Measurements from ENCODE around the gene MACROD2.

Gene MACROD2

DNA sequence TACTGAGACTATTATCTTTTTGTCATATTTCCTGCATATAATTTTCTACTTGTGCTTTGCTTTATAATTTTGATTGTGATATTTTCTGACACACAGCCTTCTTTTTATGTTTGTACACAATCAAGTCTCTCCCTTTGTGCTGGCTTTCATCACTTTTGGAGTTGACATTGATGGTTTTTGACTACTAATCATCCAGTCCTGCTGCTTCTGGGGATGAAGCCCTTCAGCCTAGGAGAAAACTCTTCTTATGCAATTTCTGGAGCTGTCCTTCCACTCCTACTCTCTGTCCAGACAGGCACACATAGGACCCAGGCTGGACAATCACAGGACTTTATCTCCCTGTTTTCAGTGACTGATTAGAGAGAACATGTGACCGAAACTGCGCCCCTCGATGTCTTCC is 2063.0 kb downstream of the MACROD2 start:
- DNase-seq (ENCODE audit: low read depth in 1 of 2, low spot score in 1 of 2), result no peak

DNA sequence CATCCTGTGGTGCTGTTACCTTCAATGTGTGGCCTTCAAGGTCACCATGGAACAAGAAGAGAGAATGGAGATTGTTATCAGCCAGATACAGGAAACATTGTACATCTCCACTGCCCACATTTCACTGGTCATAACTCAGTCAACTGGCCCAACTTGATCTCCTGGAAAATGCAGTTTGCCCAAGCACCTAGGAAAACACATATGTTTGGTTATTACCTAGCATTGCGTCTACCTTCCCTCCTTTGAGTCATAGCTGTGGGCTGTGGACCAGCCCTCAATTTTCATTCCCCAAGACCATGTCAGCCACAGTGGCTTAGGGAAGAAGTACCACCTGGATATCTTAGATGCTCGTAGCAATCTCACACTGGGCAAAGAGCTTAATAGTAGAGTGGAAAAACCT is 2064.5 kb downstream of the MACROD2 start:
- DNase-seq (ENCODE audit: low read depth in 1 of 2, low spot score in 1 of 2), result no peak

DNA sequence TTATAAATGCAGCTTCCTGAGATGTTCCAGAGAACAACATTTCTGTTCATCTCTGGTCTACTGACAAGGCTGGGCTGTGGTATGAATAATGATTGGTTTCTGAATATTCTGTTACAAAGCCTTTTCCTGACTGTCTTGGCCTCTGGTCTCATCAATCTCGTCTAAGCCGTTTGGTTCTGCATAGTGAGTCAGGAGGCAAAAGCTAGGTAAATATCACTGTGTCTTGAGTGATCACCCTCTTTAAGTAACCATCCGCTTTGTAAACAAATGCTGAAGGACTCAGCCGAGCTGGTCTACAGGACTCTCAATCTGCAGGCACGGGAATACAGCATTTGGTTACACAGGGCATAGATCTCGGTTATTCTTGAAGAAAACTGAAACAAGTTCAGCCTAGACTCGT is 2066.0 kb downstream of the MACROD2 start:
- no peak for DNase-seq (ENCODE audit: low read depth in 1 of 2, low spot score in 1 of 2)

DNA sequence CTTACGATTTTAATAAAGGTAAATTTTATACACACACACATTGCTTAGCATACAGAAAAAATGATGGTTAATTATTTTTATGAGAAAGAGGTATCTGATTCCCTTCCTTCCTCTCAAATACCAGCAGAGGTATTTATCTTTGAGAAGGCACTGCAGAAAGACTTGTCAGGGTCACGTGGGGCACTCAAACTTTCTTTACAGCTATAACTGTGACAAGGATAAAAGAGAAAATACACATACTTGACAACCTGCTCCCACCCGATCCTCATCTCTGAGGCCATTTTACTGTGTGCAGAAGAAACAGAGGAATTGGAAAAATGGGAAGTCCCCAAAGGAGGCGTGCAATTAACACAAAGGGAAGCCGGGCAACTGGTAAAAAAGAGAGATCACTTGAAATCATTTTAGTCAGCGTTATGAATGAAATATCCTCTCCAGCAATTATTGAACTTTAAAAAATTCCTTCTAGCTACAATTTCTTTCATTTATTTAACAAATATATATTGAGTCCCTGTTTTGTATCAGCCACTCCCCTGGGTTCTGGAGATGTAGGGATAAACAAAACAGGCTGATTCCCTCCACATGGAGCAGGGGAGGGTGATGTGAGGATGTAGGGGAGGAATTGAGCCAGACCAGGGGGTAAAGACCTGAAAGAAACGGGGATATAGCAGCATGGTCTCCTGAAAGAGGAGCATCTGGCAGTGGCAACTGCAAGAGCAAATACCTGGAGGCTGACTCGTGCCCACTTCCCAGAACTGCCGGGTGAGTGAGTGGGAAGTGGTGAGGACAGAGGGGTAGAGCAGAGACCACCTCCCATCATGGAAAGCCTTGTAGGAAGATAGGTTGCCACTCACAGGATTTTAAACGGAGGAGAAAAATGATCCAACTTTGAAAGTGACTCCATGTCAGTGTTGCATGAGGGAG is 2067.6 kb downstream of the MACROD2 start:
- DNase-seq (ENCODE audit: low read depth in 1 of 2, low spot score in 1 of 2), result no peak

DNA sequence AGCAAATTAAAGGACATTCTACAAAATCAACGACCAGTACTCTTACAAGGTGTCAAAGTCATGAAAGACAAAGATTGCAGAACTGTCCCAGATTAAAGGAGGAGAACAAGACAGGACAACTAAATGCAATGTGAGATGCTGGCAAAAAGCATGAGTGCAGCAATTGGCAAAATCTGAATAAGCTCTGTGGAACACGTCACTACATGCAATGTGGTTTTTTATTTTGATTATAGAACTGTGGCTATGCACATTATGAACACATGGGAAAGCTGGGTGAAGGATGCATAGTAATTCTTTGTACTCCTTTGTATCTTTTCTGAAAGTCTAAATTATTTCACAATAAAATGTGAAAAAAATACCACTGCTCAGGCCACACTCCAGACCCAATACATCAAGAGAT is 2068.6 kb downstream of the MACROD2 start:
- DNase-seq (ENCODE audit: low read depth in 1 of 2, low spot score in 1 of 2), result no peak

DNA sequence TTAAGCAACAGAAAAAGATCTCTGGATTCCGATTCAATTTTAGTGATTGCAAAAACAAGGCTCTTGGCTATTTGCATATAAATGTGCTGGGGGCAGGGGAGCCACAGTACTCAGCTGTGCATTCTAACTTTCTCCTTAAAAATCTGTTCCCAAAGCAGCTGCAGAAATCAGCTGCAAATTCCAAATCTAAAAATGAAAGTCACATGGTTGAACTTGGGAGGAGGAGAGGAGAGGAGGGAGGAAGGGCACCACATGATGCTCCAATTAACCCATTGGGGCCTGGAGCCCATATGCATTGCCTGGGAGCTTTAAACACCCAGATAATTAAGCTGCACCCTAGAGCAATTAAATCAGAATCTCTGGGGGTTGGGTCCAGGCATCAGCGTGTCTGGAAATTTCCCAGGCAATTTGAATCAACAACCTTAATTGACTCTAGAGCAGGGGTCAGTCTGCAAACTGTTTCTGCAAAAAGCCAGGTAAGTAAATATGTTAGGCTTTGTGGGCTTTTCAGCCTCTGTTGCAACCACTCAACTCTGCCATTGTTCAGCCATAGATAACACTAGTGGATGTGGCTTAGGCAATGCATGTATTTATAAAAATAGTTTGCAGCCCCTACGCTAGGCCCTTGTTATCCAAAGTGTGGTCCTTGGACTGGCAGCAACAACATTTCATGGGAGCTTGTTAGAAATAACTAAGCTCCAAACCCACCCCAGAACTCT is 2069.8 kb downstream of the MACROD2 start:
- DNase-seq (ENCODE audit: low read depth in 1 of 2, low spot score in 1 of 2), result no peak

DNA sequence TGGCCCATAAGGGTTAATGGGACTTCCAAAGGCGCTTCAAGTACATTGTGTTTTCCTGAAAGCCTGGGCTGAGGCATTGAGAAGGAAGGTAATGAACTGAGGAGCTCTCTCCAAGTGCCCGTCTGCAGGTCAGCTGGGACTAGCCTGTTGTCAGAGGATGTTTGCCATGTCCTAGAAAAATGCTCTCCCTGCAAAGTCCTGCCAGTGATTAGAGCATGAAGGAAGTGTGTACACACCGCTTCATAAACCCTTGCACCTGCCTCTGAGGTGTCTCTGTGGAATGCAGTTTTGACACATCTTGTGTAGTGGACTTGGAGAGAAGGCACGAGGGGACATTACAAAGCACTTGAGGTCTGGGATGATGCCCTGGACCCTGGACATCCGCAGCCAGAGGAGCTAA is 2071.3 kb downstream of the MACROD2 start:
- no peak for DNase-seq (ENCODE audit: low read depth in 1 of 2, low spot score in 1 of 2)

DNA sequence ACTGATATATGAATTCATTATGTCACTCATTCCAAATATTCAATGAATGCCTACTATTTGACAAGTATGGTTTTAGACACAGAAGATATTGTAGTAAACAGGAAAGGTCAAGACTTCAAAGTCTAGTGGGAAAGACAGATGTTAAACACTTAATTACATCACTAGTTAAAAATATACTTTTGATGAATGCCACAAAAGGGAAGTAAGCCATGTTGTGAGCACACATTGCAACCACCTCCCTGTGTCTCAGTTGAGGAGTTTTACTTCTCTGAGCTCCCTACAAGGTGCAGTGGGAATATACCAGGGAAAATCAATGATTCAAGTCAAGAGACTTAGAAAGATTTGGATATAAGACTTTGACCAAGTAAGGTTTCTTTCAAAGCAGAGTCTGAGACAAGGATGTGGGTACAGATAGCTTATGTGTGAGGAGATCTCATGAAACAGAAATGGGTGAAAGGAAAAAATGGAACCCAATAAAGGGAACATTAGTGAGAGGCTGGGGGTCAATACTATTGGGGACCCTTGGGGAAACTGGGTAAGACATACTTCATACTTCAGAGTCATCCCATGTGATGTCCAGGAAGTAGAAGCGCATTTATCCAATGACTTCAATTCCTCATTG is 2074.2 kb downstream of the MACROD2 start:
- no peak for DNase-seq (ENCODE audit: low read depth in 1 of 2, low spot score in 1 of 2)

DNA sequence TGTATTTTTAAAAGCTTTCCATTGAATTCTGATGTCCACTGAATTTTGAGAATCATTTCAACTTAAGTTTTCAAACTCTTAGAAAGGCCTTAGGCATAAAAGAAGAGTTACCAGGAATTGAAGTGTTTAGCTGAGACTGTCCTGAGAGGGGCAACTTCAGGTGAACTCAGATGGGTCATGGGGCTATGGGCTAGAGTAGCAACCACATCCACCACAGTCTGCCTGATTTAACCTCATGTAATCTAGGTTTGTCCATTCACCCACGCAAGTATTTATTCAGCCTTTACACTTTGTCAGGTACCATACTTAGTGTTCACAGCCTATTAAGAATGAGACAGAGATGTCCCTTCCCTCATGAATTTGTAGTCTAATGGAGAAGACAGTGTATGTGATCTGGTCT is 2076.9 kb downstream of the MACROD2 start:
- no peak for DNase-seq (ENCODE audit: low read depth in 1 of 2, low spot score in 1 of 2)

DNA sequence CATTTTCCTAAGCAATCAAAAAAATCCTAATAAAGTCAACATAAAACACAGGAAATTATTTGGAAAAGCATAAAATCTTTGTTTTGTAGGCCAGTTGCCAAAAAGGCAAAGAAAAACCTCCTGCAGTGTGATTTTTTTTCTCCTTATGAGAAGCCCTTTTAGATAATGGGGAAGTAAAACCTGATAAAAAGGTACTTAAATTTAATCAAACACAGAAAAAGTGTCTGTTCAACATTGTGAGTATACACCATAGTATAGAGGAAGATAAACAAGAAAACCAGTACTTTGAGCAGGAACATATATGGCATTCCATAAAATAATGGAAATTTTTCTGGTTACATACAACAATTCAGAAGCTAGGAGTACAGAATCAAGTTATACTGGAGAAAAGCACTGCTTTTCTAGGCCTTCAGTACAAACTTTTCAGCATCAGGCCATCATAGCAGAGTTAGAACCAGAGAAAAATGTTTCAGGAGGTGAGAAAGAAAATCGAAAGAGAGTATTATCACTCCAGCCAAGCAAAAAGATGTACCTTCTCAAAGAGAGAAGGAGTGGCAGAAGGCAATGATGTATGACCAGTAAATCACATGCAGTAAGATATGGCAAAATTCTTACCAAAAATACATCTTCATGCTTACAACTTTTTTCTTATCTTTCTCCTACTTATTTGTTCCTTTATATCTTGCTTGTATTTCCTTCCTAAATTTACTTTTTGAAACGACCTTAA is 2083.0 kb downstream of the MACROD2 start:
- DNase-seq (ENCODE audit: low read depth in 1 of 2, low spot score in 1 of 2), result no peak

DNA sequence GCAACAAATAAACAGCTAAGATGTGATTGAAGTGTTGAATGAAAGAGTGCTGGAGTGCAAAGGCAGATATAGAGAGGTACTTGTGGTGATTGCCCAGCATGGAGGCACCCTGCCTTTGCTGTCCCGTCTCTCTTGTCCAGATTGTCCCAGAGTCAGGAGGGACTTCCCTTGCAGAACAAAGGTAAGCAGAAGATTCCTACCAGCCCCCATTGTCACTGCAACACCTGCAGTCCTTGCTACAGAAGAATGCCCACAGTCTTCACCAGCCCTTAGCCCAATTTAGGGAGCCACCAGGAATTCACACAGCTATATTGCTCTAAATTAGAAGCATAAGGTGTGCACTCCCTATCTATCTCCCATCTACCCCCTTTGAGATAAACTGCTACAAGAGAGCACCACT is 2086.1 kb downstream of the MACROD2 start:
- no peak for DNase-seq (ENCODE audit: low read depth in 1 of 2, low spot score in 1 of 2)

DNA sequence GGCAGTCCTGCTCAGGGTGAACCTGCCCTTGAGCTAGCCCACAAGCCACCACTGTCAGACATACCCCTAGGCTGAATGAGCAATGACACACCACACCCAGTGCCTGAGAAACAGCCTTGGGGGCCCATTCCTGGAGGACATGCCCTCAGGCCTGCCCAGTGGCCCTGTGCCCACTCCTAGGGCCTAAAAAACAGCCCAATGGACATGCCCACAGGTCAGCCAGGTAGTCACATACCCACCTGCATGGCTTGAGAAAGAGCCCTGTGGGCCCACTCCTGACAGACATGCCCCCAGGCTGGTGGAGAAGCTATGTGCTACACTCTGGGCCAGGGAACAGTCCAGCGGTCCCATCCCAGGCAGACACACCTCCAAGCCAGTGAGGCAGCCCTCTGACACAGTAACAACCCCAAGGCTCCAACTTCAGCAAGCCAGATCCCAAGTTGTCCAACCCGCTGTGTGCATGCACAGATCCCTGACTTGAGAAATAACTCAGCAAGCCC is 2086.8 kb downstream of the MACROD2 start:
- no peak for DNase-seq (ENCODE audit: low read depth in 1 of 2, low spot score in 1 of 2)

DNA sequence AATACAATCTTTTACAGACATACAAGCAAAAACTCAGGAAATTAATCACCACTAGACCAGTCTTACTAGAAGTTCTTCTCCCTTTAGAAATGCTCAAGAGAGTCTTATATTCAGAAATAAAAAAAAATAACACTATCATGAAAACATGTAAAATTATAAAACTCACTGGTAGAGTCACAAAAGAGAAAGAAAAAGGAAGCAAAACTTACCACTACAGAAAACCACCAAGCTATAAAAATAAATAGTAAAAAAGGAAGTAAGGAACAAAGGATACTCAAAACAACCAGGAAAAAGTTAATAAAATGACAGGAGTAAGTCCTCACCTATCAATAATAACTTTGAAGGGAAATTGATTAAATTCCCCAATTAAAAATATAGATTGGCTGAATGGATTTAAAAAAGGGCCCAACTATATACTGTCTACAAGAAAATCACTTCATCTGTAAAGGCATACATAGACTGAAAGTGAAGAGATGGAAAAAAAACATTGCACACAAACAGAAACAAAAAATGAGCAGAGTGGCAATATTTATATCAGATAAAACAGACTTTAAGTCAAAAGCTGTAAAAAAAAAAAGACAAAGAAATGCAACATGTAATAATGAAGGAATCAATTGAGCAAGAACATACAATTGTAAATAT is 2088.4 kb downstream of the MACROD2 start:
- no peak for DNase-seq (ENCODE audit: low read depth in 1 of 2, low spot score in 1 of 2)

DNA sequence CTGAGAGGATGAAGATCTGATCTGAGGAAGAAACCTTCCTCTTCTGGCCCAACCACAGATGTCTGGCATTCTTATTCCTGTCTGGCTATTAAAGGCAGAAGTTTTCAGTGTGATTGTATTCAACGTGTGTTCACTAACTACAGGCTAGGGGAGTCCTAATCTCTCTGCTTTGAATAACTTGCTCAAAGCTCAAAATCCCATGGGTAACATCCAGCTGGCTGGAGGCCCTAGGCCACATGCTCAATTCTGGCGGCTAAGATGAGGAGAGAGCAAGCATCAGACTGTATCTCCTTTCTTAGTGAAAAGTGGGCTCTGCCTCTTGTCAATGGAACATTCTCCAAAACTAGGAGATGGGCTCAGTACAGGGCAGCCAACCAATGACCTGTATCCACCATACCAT is 2099.9 kb downstream of the MACROD2 start:
- no peak for DNase-seq (ENCODE audit: low read depth in 1 of 2, low spot score in 1 of 2)

DNA sequence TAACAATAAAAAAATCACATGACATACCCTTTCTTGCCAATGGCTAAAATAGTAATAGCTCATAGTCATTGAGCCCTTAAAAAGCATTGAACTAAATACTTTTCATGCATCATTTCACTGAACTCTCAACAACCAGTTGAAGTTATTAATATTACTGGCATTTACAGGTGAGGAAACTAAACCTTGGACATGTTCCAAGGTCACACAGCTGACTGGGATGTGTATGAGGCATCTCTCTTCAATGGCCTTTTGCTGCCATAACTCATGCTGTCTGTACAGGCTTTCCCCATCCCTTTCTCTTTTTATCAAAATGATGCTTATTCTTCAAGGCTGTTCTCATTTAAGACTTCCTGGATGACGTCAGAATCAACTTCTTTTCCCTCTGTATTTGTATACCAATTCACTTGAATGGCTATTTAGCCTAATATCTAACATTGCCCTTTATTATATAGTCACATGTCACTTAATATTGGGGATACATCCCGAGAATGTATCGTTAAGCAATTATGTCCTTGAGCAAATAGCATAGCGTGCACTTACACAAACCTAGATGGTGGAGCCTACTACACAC is 2101.5 kb downstream of the MACROD2 start:
- no peak for DNase-seq (ENCODE audit: low read depth in 1 of 2, low spot score in 1 of 2)

DNA sequence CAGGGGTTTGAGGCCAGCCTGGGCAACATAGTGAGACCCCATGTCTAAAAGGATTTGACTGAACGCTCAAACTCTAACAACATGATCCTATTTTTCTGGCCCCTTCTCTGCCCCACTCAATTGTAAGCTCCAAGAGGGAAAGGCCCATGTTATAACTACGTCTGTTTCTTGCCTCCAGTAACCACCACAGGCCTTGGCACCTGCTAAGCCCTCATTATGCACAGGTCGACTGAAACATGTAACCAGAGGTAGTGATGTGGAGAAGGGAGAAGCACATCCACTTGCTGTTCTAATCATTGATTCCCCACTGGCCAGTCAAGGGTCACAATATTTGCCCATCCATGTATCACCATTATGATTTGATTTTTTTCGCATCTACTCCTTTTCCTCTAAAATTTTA is 2102.5 kb downstream of the MACROD2 start:
- no peak for DNase-seq (ENCODE audit: low read depth in 1 of 2, low spot score in 1 of 2)

DNA sequence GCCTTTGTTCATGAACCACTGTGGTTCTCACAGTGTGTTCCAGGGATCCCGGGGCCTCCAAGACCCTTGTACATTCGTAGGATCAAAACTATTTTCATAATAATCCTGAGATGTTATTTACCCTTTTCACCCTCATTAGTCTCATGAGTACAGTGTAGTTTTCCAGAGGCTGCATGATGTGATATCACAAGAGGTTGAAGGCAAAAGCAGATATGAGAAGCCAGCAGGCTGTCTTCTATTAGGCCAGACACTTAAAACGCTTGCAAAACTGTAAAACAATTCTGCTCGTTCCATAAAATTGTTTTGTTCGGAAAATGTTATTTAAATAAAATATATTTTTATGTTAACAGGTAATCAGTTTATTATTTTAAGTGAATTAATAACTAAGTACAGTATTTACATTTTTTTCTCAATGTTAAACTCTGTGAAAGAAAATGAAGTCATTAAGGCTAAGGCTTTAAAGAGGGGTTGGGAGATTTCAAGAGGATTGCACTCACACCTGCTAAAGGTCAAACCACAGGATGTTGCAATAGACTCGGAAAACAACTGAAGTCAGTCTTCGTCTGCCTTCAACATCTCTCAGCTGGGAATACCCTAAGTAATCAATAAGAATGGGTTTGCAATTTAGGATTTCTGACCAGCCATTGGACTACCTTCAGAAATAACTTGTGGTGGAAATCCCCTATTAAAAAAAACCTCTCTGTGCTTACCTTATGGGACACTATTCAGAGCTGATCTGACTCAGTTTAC is 2103.7 kb downstream of the MACROD2 start:
- DNase-seq (ENCODE audit: low read depth in 1 of 2, low spot score in 1 of 2), result no peak

DNA sequence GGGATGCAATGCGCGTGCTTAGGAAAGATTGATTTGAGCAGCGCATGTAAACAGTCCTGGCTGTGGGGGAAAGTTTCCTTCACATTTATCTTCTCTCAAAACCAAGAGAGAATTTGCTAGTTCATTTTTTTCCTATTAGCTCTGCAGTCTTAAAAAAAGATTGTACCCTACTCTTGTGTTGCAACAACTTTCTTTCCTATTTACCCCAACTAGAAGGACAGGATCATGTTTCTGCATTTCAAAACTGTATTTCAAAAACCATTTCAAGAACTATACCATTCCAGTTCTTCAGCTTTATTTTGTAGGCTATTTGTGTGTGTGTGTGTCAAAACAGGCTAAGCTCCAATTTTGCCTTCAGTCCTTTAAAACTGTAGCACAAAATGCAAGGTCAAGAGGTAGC is 2104.8 kb downstream of the MACROD2 start:
- DNase-seq (ENCODE audit: low read depth in 1 of 2, low spot score in 1 of 2), result no peak

DNA sequence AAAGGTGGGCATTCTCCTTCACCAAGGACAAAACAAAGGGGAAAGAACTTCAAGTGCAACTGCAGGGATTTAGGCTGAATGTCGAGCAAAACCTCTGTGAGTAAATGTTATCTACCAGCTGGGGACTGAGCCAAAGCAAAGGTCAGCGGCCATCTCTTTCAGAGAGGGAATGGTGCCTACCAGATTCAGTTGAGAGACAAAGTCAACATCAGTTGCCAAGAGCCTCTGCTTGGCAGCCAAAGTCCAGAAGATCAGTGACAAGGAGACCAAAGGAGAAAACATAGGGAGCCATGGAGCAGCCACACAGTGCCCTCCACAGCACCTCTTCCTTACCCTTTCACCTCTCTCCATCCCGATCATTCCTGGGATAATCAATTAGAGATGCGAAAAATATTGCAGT is 2105.5 kb downstream of the MACROD2 start:
- no peak for DNase-seq (ENCODE audit: low read depth in 1 of 2, low spot score in 1 of 2)
